HG03460 (cell line): ENCODE data around the gene TMEM266.
A peak's percentile ranks its signal among the peaks of the same experiment; 100 is the strongest.
"Not testable (repeated sequence)": the region's sequence is repeated elsewhere in the genome, so short reads cannot be mapped to it uniquely, and the experiment has no call there.

ENCODE experiments used
- ATAC-seq: cut with Tn5 transposase; IDR thresholded peaks from one replicate; pipeline ENCODE4 v1.9.1; 2021; ENCODE audit not compliant: unreplicated experiment

TMEM266 gene

DNA sequence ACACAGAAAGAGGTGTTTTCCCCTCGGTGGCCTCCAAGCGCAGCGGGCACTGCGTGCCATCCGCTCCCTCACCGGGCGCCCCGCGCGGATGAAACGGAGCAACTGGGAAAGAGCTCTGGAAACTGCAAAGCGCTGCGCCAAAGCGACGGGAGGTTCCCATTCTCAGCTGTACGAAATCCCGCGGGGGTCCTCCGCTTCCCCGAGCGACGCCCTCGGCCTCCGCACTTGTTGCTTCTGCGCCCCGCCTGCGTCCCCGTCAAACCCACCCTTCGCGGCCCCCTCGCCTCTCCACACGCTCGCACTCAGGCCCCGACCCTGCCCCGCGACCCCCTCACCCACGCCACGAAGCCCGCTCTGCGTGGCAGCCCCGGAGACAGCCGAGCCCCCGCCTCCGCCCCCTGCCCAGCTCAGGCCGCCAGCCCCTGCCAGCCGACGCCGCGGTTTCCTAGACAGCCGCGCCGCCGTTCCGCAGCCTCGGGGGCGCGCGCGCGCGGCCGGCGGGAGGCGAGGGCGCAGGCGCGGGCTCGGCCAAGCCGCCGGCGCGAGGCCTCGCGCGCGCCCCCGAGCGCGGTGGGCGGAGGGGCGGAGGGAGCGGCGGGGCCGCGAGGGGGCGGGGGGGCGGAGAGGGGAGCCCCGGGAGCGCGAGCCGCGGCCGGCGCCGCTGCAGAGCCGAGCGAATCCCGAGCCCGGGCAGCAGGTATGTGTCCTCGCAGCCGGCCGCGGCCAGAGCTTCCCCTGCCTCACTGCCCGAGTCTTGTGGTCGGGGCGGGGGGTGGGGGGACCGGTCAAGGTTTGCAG lies at the start of gene TMEM266:
TSS of gene TMEM266 (plus strand) at position 666 of the 798 bp plus-strand sequence. CDS start 74,279 bp downstream, outside the sequence.
- no peak for ATAC-seq

GRCh38 chr15:76010613-76011012 lies 49.2 kb upstream of the TMEM266 start:
- no peak for ATAC-seq

- no peak for ATAC-seq
Measured at GRCh38 chr15:76011627-76012551, 47.9 kb upstream of the TMEM266 start, which contains the start of gene NRG4. NRG4 (minus strand) TSS chr15:76012424; CDS start chr15:76011230, 1,194 bp downstream.

GRCh38 chr15:76013470-76013869 lies 46.3 kb upstream of the TMEM266 start:
- not testable (repeated sequence) for ATAC-seq

DNA sequence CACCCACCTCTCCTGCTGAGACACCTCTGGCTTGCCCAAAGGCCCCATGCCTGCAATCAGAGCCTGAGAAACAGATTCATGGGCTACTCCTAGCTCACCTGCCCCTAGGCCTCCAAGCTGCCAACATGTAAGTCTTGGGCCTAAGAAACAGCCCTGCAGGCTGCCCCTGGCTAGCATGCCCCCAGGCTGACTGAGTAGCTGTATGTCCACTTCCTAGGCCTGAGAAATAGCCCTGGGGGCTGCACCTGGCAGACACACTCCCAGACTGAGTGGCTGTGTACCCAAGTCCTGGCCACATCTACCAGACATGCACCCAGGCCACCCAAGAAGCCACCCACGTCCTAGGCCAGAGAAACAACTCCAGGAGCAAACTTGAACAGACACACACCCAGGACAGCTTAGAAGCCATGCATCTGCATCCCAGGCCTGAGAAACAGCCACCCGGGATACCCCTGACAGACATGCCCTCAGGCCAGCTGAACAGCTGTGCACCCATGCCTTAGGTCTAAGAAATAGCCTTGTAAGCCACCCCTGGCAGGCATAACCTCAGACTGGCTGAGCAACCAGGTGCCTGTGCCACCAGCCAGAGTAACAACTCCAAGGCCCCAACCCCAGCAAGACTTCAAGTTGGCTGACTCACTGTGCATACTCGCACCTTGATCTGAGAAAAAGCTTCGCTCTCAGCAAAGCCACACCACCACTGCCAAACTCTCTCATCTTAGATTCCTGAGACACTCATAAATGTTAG lies 35.6 kb upstream of the TMEM266 start:
- ATAC-seq, result no peak

DNA sequence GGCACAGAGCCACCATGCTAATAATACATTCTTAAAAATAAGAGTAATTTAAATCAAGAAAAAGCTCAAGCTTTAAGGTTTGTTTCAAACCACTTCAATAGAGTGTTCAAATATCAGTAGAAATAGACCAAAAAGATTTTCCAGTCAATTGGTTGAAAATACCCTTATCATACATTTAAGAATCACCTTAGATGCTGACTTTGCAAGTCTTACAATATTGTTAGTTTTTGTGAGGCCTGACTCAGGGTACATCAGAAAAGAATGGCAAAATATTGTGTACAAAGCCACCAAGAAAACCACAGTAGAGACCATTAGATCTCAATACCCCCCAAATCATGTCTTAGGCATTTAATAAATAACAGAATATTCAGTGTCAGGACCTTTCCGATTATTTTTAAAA lies 27.7 kb upstream of the TMEM266 start:
- no peak for ATAC-seq

GRCh38 chr15:76033438-76033837 lies 26.3 kb upstream of the TMEM266 start:
- no peak for ATAC-seq

- ATAC-seq, result no peak
Measured at GRCh38 chr15:76034111-76034510, 25.7 kb upstream of the TMEM266 start.

GRCh38 chr15:76035593-76035992 lies 24.2 kb upstream of the TMEM266 start:
- ATAC-seq, result no peak

DNA sequence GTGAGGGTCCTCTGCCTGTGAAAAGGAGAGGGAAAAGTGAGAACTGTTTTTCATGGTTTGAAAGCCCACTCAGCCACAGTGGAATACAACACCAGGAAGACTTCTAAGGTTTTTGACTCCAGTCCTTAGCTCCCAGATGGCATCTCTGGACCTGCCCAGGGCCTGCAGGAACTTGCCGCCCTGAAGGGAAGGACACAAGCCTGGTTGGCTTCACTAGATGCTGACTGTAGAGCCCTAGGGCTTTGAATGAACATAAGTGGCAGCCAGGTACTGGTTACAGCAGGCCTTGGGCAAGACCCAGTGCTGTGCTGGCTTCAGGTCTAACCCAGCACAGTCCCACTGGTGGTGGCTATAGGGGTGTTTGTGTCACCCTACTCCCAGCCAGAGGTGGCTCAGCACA lies 21.3 kb upstream of the TMEM266 start:
- no peak for ATAC-seq

DNA sequence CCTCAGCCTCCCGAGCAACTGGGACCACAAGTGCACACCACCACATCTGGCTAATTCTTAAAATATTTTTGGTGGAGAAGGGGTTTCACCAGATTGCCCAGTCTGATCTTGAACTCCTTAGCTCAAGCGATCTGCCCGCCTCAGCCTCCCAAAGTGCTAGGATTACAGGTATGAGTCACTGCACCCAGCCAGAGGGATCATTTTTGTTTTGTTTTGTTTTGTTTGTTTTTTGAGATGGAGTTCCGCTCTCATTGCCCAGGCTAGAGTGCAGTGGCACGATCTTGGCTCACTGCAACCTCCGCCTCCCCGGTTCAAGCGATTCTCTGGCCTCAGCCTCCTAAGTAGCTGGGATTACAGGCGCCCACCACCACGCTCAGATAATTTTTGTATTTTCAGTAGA lies 5.6 kb upstream of the TMEM266 start:
- ATAC-seq, result not testable (repeated sequence)

DNA sequence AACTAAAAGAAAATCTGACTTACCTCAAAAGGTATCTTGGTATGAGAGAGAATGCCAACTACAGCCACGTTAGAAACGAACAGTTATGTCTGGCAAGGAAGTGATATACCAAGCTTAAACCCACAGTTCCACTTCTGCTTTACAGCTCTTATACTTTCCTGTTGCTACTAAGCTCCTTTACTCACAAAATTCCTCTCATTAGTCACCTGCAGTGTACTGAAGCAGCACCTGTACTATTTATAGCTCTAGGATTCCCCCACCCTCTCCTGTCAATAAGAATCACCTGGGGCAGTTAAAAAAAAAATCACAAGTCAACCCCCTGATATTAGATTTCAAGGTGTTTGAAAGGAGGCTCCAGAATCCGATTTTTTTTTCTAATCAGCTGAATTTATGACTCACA lies 2.9 kb upstream of the TMEM266 start:
- ATAC-seq, result peak; percentile 60

- peak; percentile 28 for ATAC-seq
Measured at GRCh38 chr15:76057332-76058000, 2.3 kb upstream of the TMEM266 start.

GRCh38 chr15:76058714-76059319 lies 968 bp upstream of the TMEM266 start:
- ATAC-seq, result no peak

GRCh38 chr15:76060118-76060989 lies 569 bp downstream of the TMEM266 start:
- no peak for ATAC-seq

DNA sequence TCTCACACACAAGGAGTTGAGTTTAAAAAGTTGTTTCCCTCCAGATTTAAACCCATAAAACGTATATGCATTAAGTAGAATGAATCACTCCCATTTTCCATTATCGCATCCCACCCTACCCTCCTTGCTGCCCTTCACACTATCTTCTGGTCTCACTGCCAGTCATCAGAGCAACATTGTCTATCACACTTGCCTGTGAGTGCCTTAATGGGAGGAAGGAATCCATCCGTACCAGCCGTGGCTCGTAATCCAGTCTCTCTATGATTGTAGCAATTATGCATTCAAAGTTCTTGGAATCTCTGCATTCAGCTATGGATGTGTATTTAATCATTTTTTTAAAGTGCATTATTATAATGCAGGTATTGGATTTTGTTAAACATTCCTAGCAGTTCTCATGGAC lies 1.9 kb downstream of the TMEM266 start:
- no peak for ATAC-seq

- ATAC-seq, result no peak
Measured at GRCh38 chr15:76062286-76062685, 2.5 kb downstream of the TMEM266 start.

DNA sequence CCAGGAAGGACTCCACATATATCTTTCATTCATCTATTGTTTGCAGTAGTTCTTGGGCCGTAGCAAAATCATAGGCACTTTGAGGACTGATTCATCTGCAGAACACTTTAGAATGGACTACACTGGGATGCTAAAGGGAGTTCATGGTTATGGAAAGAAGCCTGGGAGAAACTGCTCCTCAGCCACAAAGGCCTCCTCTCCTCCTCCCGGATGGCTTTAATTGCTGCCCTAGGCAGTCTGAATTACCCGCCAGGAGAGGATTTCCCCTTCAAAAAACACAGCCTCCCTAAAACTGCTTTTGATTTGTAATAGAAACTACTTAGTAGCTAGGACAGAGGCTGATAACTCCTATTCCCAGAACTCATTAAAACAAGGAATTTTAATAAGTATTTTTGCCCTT lies 4.6 kb downstream of the TMEM266 start:
- no peak for ATAC-seq

DNA sequence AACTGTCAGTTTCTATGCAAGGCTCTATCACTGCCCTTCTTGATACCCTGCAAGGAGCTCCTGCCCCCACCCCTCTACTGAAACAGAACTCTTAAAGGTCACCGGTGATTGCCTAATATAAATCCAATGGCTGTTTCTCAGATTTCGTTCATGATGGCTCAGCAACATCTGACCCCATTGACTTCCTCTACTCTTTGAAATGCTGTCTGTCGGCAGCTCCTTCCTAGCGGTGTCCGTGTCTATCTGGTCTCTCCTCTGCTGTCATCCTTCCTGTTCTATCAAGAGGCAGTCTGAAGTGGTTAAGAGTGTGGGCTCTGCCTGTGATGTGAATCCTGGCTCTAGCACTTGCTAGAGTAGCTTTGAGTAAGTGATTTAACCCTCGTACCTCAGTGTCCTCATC lies 5.5 kb downstream of the TMEM266 start:
- ATAC-seq, result no peak
